GM19395 (cell line): ENCODE measurements around the gene B9D1.

ENCODE experiments used
- ATAC-seq: cut with Tn5 transposase; IDR thresholded peaks from one replicate; pipeline ENCODE4 v1.9.1; 2021; ENCODE audit warnings: mild to moderate bottlenecking, moderate library complexity; ENCODE audit not compliant: unreplicated experiment

Gene B9D1

DNA sequence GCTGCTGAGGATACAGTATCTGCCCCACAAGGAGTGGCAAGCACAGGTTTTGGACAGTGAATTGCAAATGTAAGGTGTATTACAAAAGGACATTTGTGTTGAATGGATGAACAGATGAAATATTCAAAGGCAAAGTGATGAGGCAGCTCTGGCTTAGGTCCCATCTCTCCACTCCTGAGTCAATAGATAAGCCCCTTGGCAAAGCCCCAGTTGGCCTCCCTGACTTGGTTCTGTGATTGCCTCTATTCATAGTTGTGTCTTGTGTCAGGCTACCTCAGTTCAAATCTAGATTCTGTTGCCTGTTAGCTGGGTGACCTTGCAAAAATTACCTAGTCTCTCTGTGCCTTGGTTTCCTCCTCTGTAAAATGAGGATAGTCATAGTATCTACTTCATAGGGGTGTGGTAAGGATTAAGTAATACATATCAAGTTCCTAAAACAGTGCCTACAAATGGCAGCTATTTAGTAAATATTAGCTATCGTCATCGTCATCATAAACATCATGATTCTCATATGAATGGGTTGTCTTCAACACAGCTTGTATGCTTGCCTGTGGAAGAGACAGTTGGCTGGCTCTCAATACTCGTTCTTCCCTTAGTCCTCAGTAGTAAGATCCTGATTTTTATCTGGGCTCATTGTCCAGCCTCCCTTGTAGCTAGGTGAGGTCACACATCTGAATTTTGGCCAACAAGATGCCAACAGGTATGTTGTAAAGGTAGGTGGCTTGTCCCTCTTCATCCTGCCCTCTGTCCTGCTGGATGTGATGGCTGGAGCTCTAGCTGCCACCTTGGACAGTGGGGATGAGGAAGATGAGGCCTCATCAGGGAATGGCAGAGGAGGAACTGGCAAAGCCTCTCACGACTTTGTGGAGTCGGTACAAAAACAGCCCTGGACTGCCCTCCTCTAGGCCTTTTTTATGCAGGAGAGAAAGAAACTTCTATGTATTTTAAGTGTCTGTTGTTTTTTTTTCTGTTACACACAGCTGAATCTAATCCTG, 26.6 kb upstream of the B9D1 start:
- ATAC-seq = no peak

DNA sequence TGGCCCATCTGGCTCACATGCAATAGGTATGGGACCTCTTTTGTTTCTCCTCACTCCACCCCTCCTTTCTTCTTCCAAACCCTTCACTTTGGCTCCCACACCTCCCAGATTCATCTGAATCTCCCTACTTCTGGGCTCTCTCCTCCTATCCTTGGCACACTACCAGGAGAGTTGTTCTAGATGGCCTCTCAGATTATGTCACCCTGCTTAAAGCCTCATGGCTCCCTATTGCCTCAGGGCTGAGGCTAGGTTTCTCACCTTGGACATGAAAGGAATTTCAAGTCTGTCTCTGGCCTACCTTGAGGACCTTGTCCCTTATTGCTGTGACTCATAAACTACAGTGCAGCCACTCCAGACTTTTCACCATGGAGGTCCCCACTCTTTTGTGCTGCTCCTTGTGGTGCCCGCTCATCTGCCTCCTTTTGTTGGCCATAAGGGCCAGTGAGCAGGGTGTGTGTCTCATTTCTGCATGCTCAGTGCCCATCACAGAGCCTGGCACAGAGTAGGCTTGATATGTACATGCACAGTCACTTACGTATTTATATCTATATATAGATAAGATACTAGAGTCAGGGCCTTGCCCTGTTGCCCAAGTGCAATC, 25.5 kb upstream of the B9D1 start:
- ATAC-seq = no peak

DNA sequence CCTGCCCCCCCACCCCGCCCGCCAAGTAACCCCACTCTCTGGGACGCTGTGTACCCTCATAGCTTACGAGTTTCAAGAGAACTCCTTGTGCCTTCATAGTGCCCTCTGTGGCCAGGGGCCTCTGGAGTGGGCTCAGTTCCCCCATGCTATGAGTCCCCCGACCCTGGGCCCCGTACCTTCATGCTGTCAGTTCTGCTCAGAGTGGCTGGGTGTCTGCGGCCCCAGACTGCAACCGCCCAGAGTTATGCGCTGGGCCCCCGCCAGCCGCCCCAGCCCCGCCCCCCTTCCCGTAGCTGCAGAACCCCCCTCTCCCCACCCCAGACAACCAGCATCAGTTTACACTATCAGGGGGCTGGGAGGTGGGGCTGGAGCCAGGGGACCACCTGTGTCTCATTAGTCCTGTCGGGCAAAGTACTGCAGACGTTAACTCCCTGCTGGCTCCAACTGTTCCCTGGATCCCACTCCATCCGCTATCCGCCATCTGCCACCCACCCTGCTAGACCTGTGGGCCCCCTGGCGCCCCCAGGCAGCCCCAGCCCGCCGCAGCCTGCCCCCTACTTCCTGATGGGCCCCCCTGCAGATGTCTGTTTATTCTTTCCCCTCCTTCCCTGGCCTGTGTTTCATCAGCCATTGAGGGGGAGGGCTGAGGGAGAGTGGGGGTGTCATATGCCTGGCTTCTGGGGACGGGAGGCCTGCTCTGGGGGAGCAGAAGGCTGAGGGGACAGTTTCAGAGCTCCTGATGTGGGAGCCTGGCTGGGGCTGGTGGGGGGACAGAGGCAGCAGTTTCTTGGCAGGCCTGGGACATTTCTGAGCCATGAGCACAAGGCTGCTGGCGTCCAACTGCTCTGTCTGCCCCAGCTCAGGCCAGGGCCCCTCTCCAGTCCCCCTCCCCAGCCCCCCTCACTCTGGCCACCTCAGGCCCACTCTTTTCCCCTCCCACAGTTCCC, 24.7 kb upstream of the B9D1 start, which contains the start of gene MFAP4:
Gene MFAP4, minus strand, starts transcription at position 217 of the 947 bp plus-strand sequence. Its CDS starts 35 bp downstream, at position 182.
- no peak for ATAC-seq

DNA sequence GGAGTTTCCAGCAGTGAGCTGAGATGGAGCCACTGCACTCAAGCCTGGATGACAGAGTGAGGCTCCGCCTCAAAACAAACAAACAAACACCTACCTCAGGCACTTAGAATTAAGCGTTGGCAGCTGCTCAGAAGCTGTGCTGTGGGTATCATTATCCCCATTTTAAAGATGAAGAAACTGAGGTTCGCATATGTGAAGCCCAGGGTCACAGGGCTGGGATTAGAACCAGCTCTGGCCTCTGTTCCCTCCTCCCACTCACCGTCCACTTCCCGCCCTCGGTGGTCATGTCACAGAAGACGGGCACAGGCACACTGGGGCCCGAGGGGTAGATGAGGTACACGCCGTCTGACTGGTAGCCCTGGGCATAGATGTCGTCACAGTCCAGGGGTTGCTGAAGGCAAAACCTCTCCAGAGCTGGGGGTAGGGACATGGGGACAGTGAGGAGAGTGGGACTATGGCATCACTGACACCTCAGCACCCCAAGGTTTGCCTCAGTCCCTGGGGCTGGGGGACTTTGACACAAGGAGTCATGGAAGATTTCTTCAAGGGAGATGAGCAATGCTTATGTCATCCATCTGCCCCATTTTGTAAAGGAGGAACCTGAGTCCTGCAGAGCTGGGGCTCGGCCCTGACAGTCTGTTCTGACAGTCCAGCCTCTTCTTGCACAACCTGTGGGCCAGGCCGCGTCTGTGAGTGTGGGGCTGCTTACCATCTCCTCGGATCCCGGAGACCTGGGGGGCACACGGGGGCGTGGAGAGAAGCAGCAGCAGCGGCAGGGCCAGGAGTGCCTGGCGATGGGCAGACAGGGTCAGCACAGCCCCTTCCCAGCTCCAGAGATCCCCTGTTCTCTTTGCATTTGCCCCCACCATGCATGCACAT, 23.8 kb upstream of the B9D1 start:
- ATAC-seq = no peak

DNA sequence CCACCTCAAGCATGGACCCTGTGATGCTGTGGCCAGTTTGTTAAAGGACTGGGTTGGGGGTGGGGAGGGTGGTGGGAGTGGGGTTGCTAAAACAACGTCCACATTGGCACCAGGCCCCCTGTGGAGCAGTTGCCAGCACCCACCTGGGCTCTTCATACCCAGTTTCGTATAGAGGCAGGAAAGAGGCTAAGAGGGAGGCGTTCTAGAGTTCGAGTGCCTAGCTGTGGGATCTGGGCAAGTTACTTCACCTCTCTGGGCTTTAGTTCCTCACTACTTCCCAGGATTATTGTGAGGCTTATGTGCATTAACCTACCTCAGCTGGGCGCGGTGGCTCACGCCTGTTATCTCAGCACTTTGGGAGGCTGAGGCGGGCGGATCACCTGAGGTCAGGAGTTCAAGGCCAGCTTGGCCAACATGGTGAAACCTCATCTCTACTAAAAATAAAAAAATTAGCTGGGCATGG, 23.0 kb upstream of the B9D1 start:
- no peak for ATAC-seq

DNA sequence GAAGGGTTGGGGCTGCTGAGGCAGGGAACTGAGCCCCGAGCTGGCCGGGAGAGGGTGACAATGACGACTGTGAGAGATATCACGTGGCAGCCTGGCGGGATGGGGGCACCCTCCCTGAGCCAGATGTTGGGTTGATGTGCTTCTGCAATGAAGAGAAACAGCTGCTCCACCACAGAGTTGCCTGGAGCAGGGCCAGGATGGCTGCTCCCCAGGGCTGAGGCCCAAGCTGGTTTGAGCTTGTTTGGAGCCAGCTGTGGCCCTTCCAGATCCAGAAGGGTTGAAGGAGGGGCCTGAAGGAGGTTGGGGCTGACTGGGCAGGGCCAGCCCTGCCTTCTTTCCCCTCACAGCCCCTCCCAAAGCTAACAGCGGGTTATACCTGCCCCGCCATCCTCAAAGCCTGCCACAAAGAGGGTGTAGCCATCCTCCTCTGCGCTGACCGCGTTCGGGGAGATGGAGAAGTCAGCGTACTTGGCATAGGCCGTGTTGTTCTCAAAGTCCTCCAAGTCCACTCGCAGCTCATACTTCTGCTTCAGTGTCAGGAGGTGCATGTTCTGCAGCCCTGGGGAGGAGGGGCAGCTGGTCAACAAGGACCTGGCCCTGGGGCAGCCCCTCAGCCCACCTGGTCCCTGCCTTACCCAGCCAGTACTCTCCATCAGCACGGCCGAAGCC, 22.3 kb upstream of the B9D1 start:
- no peak for ATAC-seq

DNA sequence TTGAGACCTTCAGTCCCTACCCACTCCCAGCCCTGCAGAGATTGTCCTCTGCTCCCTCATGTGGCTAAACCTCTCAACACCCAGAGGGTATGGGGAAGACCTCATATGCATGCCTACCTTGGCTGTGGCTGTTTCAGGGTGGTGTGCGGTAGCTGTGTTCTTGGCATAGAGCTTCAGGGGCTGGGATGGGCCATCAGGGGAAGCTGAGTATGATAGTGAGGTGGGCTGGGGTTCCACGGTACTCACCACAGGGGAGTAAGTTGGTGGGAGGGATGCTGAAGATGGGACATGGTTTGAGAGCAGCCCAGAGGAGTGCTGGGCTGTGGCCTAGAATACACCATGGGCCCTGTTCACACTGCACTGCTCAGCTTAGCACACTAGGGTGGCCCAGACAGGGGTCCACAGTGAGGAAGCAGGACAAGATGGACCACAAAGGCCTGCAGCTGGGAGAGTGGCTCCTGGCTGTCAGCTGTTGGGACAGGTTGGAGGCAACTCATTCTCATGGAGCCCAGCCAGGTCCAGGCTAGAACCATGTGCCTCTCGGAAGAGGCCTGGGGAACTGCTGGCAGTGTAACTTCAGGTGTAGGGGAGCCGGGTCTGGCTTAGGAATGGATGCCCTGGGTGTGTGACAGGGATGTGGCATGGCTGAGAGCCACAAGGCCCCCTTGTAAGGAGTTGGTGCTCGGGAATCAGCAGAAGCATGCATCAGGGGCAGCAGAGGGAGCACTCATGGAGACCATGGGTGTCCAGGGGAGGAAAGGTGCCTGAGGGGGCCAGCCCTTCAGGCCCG, 21.4 kb upstream of the B9D1 start:
- ATAC-seq = no peak

DNA sequence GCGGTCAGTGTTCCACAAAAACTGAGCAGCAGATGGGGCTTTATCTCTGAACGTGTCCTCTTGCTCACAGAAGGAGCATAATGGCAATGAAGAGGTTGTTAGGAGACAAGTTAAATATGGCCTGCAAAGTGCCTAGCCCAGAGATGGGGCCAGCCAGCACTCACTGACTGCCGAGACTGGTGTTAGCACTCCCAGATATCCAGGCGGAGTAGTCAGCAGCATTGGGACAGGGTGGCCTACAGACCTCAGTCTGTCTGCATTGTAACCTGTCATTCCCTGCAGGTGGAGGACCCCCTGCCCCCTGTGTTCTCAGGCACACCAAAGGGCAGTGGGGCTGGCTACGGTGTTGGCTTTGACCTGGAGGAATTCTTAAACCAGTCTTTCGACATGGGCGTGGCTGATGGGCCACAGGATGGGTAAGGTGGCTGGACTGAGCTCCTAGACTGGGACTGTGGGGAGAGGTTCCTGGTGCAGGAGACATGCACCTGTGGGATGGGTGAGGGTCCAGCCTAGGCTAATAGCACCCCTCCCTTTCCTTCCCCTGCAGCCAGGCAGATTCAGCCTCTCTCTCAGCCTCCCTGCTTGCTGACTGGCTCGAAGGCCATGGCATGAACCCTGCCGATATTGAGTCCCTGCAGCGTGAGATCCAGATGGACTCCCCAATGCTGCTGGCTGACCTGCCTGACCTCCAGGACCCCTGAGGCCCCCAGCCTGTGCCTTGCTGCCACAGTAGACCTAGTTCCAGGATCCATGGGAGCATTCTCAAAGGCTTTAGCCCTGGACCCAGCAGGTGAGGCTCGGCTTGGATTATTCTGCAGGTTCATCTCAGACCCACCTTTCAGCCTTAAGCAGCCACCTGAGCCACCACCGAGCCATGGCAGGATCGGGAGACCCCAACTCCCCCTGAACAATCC, 20.3 kb upstream of the B9D1 start:
- ATAC-seq = no peak

DNA sequence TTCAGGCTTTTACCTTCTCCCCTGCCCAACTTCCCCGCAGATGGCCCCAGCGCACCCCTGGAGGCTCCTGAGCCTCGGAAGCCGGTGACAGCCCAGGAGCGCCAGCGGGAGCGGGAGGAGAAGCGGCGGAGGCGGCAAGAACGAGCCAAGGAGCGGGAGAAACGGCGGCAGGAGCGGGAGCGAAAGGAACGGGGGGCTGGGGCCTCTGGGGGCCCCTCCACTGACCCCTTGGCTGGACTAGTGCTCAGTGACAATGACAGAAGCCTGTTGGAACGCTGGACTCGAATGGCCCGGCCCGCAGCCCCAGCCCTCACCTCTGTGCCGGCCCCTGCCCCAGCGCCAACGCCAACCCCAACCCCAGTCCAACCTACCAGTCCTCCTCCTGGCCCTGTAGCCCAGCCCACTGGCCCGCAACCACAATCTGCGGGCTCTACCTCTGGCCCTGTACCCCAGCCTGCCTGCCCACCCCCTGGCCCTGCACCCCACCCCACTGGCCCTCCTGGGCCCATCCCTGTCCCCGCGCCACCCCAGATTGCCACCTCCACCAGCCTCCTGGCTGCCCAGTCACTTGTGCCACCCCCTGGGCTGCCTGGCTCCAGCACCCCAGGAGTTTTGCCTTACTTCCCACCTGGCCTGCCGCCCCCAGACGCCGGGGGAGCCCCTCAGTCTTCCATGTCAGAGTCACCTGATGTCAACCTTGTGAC, 19.4 kb upstream of the B9D1 start:
- no peak for ATAC-seq

DNA sequence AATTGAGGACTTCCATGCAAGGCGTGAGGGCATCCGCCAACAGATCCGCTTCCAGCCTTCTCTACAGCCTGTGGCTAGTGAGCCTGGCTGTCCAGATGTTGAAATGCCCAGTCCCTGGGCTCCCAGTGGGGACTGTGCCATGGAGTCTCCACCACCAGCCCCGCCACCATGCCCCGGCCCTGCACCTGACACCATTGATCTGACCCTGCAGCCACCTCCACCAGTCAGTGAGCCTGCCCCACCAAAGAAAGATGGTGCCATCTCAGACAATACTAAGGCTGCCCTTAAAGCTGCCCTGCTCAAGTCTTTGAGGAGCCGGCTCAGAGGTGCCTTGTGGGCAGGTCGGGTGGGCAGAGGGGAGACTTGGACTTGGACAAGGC, 18.8 kb upstream of the B9D1 start:
- no peak for ATAC-seq

DNA sequence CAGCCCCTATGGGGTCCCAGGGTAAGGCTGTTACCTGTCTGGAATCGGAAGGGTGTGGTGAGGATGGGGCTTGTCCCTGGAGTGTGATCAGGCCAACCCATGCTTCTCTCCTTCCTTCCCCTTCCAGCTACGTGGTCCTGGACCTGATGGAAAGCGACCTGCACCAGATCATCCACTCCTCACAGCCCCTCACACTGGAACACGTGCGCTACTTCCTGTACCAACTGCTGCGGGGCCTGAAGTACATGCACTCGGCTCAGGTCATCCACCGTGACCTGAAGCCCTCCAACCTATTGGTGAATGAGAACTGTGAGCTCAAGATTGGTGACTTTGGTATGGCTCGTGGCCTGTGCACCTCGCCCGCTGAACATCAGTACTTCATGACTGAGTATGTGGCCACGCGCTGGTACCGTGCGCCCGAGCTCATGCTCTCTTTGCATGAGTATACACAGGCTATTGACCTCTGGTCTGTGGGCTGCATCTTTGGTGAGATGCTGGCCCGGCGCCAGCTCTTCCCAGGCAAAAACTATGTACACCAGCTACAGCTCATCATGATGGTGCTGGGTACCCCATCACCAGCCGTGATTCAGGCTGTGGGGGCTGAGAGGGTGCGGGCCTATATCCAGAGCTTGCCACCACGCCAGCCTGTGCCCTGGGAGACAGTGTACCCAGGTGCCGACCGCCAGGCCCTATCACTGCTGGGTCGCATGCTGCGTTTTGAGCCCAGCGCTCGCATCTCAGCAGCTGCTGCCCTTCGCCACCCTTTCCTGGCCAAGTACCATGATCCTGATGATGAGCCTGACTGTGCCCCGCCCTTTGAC, 18.2 kb upstream of the B9D1 start:
- no peak for ATAC-seq

DNA sequence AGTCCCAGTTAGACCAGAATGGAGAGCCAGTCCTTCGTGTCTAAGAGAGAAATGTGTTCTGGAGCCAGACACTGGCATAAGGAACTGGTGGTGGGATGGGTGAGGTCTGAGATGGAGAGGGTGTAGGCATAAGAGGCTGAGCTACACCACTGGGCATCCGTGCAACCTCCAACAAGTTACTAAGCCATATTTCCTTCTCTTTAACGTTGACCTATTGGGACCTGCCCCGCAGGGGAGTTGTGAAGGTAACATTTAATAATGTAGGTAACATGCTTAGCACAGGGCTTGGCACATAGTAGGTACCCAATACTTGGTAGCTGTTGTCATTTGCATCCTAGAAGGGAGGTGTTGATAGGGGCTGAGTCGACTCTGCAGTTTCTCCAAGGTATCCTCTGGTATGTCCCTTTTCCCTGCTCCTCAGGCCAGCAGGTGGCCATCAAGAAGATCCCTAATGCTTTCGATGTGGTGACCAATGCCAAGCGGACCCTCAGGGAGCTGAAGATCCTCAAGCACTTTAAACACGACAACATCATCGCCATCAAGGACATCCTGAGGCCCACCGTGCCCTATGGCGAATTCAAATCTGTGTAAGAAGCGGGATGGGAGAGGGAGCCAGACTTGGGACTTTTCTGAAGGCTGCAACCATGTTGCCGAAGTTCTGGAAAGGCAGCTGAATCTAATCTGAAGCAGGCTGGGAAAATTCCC, 17.0 kb upstream of the B9D1 start:
- no peak for ATAC-seq

DNA sequence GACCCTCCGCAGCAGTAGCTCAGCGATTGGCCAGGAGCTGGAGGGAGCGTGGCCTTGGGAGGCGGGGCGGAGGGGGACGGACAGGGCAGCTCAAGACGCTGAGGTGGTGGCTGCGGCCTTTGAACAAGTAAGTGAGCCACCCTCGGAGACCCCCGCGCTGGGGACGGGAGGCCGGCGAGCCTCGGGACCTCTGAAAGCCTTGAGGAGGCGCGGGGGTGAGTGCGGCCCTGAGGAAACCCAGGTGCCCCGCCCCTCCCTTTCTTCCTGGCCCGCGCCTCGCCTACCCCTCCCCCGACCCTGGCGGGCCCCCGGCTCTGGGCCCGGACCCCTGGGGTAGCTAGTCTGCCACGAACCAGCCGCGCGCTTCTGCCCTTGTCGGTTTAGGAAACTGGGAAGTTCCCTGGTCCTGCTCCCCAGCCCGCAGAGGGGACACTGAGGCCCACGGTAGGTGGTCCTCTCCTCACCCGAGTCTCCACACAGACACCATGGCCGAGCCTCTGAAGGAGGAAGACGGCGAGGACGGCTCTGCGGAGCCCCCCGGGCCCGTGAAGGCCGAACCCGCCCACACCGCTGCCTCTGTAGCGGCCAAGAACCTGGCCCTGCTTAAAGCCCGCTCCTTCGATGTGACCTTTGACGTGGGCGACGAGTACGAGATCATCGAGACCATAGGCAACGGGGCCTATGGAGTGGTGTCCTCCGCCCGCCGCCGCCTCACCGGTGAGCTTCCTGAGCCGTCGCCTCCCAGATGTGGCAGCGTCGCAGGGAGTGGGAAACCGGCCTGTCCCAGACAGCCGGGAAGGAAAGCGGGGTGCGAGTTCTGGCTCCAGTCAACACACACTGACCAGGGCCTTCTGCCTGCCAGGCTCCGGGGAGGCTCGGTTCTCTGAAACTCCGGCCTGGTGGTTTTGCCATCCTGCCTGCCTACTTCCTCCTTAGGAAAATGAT, 16.2 kb upstream of the B9D1 start, which contains the start of gene MAPK7:
Gene MAPK7, plus strand, starts transcription at position 83 of the 945 bp plus-strand sequence. Its CDS starts 403 bp downstream, at position 486.
- peak; percentile 9 for ATAC-seq
